Measurements from ENCODE around the gene SGTB. TPM values are rescaled to one million over a fixed set of nuclear protein-coding genes. Genes with fewer than 3 reads are reported as not detected.

Gene SGTB
- total and polyA plus RNA-seq, 2 of the 8 experiments (the other 6 are each of a cell fraction or from before 2014, with no cell fraction given) = 2.2 to 18.7 TPM

DNA sequence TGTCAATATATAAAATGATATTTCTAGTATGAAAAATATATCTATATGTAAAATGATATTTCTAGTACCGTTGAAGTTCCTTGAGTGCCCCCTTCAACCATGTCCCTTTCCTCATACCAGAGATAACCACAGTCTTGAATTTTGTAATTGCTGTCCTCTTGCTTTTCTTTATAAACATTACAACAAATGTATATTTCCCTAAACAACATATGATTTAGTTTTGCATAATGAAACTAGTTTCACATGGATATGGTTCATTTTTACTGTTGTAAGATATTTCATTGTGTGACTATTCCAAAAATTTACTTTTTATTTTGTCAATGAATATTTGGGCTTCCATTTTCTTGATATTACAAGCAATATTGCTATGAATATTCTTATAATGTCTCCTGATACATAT lies 14.1 kb upstream of the SGTB start:
- WGBS, 2 experiments (ENCODE audit: extremely low coverage in 1 of 2, insufficient coverage in 1 of 2, insufficient read length in 1 of 2, insufficient replicate concordance in 2 of 2, low coverage in 1 of 2, low lambda C conversion rate in 2 of 2, missing lambda C conversion rate in 1 of 2) = 79% methylated on average over 1 of the region's 1 CpG; no CpG with 5 or more reads in 1 of the 2 experiments
- POLR2A ChIA-PET (ENCODE audit: partially characterized antibody) = interaction anchor here (1.3 kb wide), 1 partner anchor 13 kb away, joined by 3 read pairs; no protein-coding TSS in a partner anchor
- Histone ChIP-seq H4K8ac (ENCODE audit: extremely low read depth, insufficient read depth, low read length) (no peak overlapping the region), H4K5ac (ENCODE audit: insufficient read length, low read depth, low read length) (no peak overlapping the region), H3K27ac (ENCODE audit: low read depth, low read length) (no peak overlapping the region), H2AK5ac (ENCODE audit: low read depth, low read length) (no peak overlapping the region), H4K91ac (replicated peaks; ENCODE audit: insufficient read length, low read length) (no peak overlapping the region), H4K20me1 (replicated peaks in 1 of 2; ENCODE audit: control insufficient read depth in 1 of 2, insufficient read depth in 2 of 2, low read length in 2 of 2) (peaks cover 2 to 5% of the 10 kb centered on the region in 2 experiments), H3K4me1 (replicated peaks in 1 of 4; ENCODE audit: control insufficient read depth in 3 of 4, insufficient read depth in 4 of 4, low read length in 3 of 4) (no peaks in the 10 kb centered on the region), H3K9me3 (ENCODE audit: insufficient read depth in 2 of 2, low read depth in 1 of 2, low read length in 1 of 2) (no peaks in the 10 kb centered on the region), H3K9ac (replicated peaks in 1 of 4; ENCODE audit: extremely low read depth in 1 of 4, low read depth in 3 of 4, low read length in 3 of 4) (no peak overlapping the region), H3K4me3 (ENCODE audit: extremely low read depth in 1 of 4, insufficient read depth in 2 of 4, low read depth in 3 of 4, low read length in 4 of 4) (no peak overlapping the region), H2BK12ac (ENCODE audit: low read depth, low read length) (no peak overlapping the region), H3K18ac (ENCODE audit: extremely low read depth, low read length) (no peak overlapping the region), H3K56ac (replicated peaks; ENCODE audit: insufficient read length, low read depth, low read length) (no peak overlapping the region), H2BK15ac (ENCODE audit: low read length) (no peak overlapping the region), H3K36me3 (ENCODE audit: control insufficient read depth in 2 of 4, insufficient read depth in 4 of 4, low read length in 3 of 4) (no peaks in the 10 kb centered on the region; a peak in 1 of 8 replicates), H2AFZ (ENCODE audit: low read length) (no peak overlapping the region), H3K79me1 (ENCODE audit: low read depth, low read length) (0 out of 2 replicates have a peak, but pooled peaks cover 2% of the 10 kb centered on the region), H2BK20ac (ENCODE audit: low read length) (no peak overlapping the region), H3K4ac (replicated peaks; ENCODE audit: insufficient read length, low read depth, low read length) (no peak overlapping the region), H3K14ac (ENCODE audit: insufficient read length) (no peak overlapping the region), H3K23ac (ENCODE audit: insufficient read length) (no peak overlapping the region), H3K79me2 (ENCODE audit: control insufficient read depth in 1 of 2, insufficient read depth in 2 of 2, low read length in 2 of 2) (peaks cover 16 to 89% of the 10 kb centered on the region in 2 experiments), H2BK5ac (ENCODE audit: low read depth, low read length) (no peak overlapping the region), H3K23me2 (ENCODE audit: low read depth, low read length) (no peaks in the 10 kb centered on the region), H3K27me3 (replicated peaks in 1 of 4; ENCODE audit: control insufficient read depth in 3 of 4, extremely low read depth in 1 of 4, insufficient read depth in 3 of 4, low read length in 3 of 4) (peaks cover 0 to 1% (median 0%) of the 10 kb centered on the region in 4 experiments; a peak in 1 of 7 replicates), H3K4me2 (ENCODE audit: insufficient read depth in 1 of 2, low read depth in 2 of 2, low read length in 2 of 2) (no peak overlapping the region), H2BK120ac (replicated peaks; ENCODE audit: low read depth, low read length) (no peak overlapping the region)
- CTCF ChIA-PET (ENCODE audit: partially characterized antibody) = no interaction called here
- no peak for TF ChIP-seq POLR2A (IDR thresholded peaks at IDR 0.05; ENCODE audit: control extremely low read depth in 1 of 2, low read depth in 2 of 2, low read length in 2 of 2)
- TF ChIP-seq CREB1 (IDR thresholded peaks at IDR 0.05) = no peak
- TF ChIP-seq BRCA1 (IDR thresholded peaks at IDR 0.05; ENCODE audit: low read depth, low read length) = no peak
- no peak for TF ChIP-seq HDAC2 (IDR thresholded peaks at IDR 0.05; ENCODE audit: borderline replicate concordance in 1 of 2, low read depth in 2 of 2, low read length in 2 of 2)
- TF ChIP-seq SP4 (IDR thresholded peaks at IDR 0.05; ENCODE audit: low read length) = no peak
- no peak for TF ChIP-seq POLR2AphosphoS5 (IDR thresholded peaks at IDR 0.05; ENCODE audit: low read depth, low read length)
- TF ChIP-seq CHD2 (IDR thresholded peaks at IDR 0.05; ENCODE audit: low read length) = no peak
- TF ChIP-seq BACH1 (IDR thresholded peaks at IDR 0.05; ENCODE audit: low read length) = no peak
- TF ChIP-seq CTBP2 (IDR thresholded peaks at IDR 0.05; ENCODE audit: borderline replicate concordance, insufficient read depth, insufficient read length, low read length) = no peak
- TF ChIP-seq, protein P1, sequence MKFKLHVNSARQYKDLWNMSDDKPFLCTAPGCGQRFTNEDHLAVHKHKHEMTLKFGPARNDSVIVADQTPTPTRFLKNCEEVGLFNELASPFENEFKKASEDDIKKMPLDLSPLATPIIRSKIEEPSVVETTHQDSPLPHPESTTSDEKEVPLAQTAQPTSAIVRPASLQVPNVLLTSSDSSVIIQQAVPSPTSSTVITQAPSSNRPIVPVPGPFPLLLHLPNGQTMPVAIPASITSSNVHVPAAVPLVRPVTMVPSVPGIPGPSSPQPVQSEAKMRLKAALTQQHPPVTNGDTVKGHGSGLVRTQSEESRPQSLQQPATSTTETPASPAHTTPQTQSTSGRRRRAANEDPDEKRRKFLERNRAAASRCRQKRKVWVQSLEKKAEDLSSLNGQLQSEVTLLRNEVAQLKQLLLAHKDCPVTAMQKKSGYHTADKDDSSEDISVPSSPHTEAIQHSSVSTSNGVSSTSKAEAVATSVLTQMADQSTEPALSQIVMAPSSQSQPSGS (IDR thresholded peaks at IDR 0.05; ENCODE audit: low read length) = no peak
- TF ChIP-seq SUZ12 (IDR thresholded peaks at IDR 0.05; ENCODE audit: low read length) = no peak
- no peak for TF ChIP-seq SP2 (IDR thresholded peaks at IDR 0.05; ENCODE audit: low read length)
- no peak for FAIRE-seq
- no peak for DNase-seq (ENCODE audit: low read depth in 1 of 2, low spot score in 2 of 2)
